B cell (primary cell): Measurements from ENCODE around the gene CEP89. TPM values are rescaled to one million over a fixed set of nuclear protein-coding genes. Genes with fewer than 3 reads are reported as not detected.
"Not testable (repeated sequence)": the region's sequence is repeated elsewhere in the genome, so short reads cannot be mapped to it uniquely, and the experiment has no call there.

Source experiments
- ATAC-seq: fragments of 200-7000 bp; cut with Tn5 transposase; one replicate; pipeline ENCODE4 v1.10.0; 2021; ENCODE audit warnings: low read depth, mild to moderate bottlenecking, moderate number of reproducible peaks, moderate library complexity
- CTCF ChIA-PET: fragments of 350-600 bp; sonication (Branson Sonifier 250); formaldehyde crosslinking; loops from one replicate; lab custom pipeline; 2021; ENCODE audit warnings: antibody characterized with exemption, inconsistent platforms; lab: Charles Lee
- POLR2A ChIA-PET: fragments of 350-600 bp; sonication (Branson Sonifier 250); formaldehyde crosslinking; loops from one replicate; lab custom pipeline; 2021; ENCODE audit warnings: antibody characterized with exemption; lab: Charles Lee
- DNase-seq: peaks from one replicate; pipeline ENCODE4 v3.0.0; 2013
- H2AFZ ChIP-seq: 2 replicates; pipeline ENCODE4 v1.6.1; 2012; ENCODE audit warnings: mild to moderate bottlenecking, low read depth, low read length; ENCODE audit not compliant: insufficient read depth, poor library complexity, severe bottlenecking
- H3K27ac ChIP-seq, 2 donors: 1 replicate in 1 of 2; 2 replicates in 1 of 2; pipeline ENCODE4 v1.5.1; 2012 to 2013; ENCODE audit warnings: low read length in 2 of 2, mild to moderate bottlenecking in 2 of 2, moderate library complexity in 1 of 2
- H3K27me3 ChIP-seq, 4 experiments: fragments of 200-600 bp in 1 of 4; sonication (generic) in 1 of 4; replicated peaks in 1 of 4; 1 replicate in 2 of 4; 2 replicates in 2 of 4; pipeline versions ENCODE4 v1.6.1 to v1.7.0; 2013 to 2016; ENCODE audit warnings: low read length in 3 of 4, mild to moderate bottlenecking in 2 of 4, mixed read lengths in 1 of 4, moderate library complexity in 1 of 4; ENCODE audit not compliant: insufficient read depth in 4 of 4, control insufficient read depth in 3 of 4; ENCODE audit errors: control extremely low read depth in 1 of 4
- H3K36me3 ChIP-seq, 2 experiments: replicated peaks in 1 of 2; 1 replicate in 1 of 2; 2 replicates in 1 of 2; pipeline versions ENCODE4 v1.6.1 to v1.7.1; 2013; ENCODE audit warnings: low read length in 1 of 2; ENCODE audit not compliant: insufficient read depth in 2 of 2, control insufficient read depth in 1 of 2; ENCODE audit errors: control extremely low read depth in 1 of 2, extremely low read depth in 1 of 2
- H3K4me1 ChIP-seq, 2 donors: fragments of 200-600 bp in 1 of 2; sonication (generic) in 1 of 2; 1 replicate in 1 of 2; 2 replicates in 1 of 2; pipeline versions ENCODE4 v1.5.1 to v1.6.1; 2013 to 2017; ENCODE audit warnings: low read length in 2 of 2; ENCODE audit not compliant: control insufficient read depth in 2 of 2, insufficient read depth in 2 of 2
- H3K4me2 ChIP-seq: replicated peaks from 2 replicates; pipeline ENCODE3; 2012; ENCODE audit warnings: mild to moderate bottlenecking, low read depth, low read length; ENCODE audit not compliant: poor library complexity, severe bottlenecking
- H3K4me3 ChIP-seq, 5 experiments: fragments of 200-600 bp in 1 of 5; sonication (generic) in 1 of 5; 1 replicate in 3 of 5; 2 replicates in 2 of 5; pipeline versions ENCODE4 v1.5.1 to v1.7.0; 2011 to 2016; ENCODE audit warnings: low read length in 4 of 5, mild to moderate bottlenecking in 4 of 5, low read depth in 2 of 5, control low read depth in 1 of 5, moderate library complexity in 1 of 5; ENCODE audit not compliant: insufficient read depth in 1 of 5; ENCODE audit errors: control extremely low read depth in 1 of 5, extremely low read depth in 1 of 5
- H3K79me2 ChIP-seq: fragments of 200-600 bp; sonication (generic); one replicate; pipeline ENCODE4 v1.6.0; 2016; ENCODE audit warnings: low read length; ENCODE audit not compliant: control insufficient read depth, insufficient read depth
- H3K9ac ChIP-seq: fragments of 200-600 bp; sonication (generic); 2 replicates; pipeline ENCODE4 v1.6.1; 2017; ENCODE audit warnings: mild to moderate bottlenecking, low read length, moderate library complexity
- H3K9me3 ChIP-seq, 3 donors: one replicate each; pipeline versions ENCODE4 v1.6.1 to v1.7.1; 2013; ENCODE audit warnings: low read length in 2 of 3; ENCODE audit not compliant: control insufficient read depth in 2 of 3, insufficient read depth in 1 of 3; ENCODE audit errors: control extremely low read depth in 1 of 3
- H4K20me1 ChIP-seq: 2 replicates; pipeline ENCODE4 v1.6.0; 2012; ENCODE audit warnings: mild to moderate bottlenecking, low read length; ENCODE audit not compliant: insufficient read depth, control insufficient read depth, poor library complexity, severe bottlenecking
- H3K27ac Mint-ChIP-seq: one replicate; pipeline ENCODE4 v1.8.0; 2021; ENCODE audit warnings: mixed read lengths
- H3K27me3 Mint-ChIP-seq: one replicate; pipeline ENCODE4 v1.8.0; 2021; ENCODE audit warnings: mixed read lengths
- H3K4me1 Mint-ChIP-seq: one replicate; pipeline ENCODE4 v1.8.0; 2021; ENCODE audit warnings: mixed read lengths
- H3K4me3 Mint-ChIP-seq: one replicate; pipeline ENCODE4 v1.8.0; 2021; ENCODE audit warnings: mixed read lengths
- H3K9me3 Mint-ChIP-seq: one replicate; pipeline ENCODE4 v1.8.0; 2022; ENCODE audit warnings: mixed read lengths; ENCODE audit not compliant: insufficient read depth
- EZH2 ChIP-seq: IDR thresholded peaks from 2 replicates; pipeline ENCODE4 v1.6.1; 2012; ENCODE audit warnings: borderline replicate concordance, low read depth, mild to moderate bottlenecking, moderate library complexity, low read length; ENCODE audit not compliant: insufficient read depth, poor library complexity, severe bottlenecking
- WGBS: methylation state at CpG from one replicate; pipeline ENCODE4 v1.1.5; 2013; ENCODE audit warnings: missing lambda C conversion rate; ENCODE audit not compliant: insufficient coverage; 5-methylcytosine and 5-hydroxymethylcytosine counted together
- intact Hi-C: fragments of 100-400 bp; cut with micrococcal nuclease; formaldehyde crosslinking; loops from one replicate; pipeline ENCODE4 v1.10.0; 2022
- polyA plus RNA-seq: library from polyadenylated mRNA; depleted of rRNA; stranded (reverse); fragments of >200 nt; gene quantifications from 2 replicates; pipeline ENCODE4 v1.2.3, GENCODE V29; 2012
- total RNA-seq, 2 donors: library from RNA; stranded (reverse); fragments of 120-200 nt in 1 of 2; gene quantifications; 1 replicate in 1 of 2; 2 replicates in 1 of 2; pipeline versions ENCODE4 v1.2.3 to v1.2.4, GENCODE V29; 2013 to 2022
- TF ChIP-seq, protein P1 (sequence below): fragments of 200-600 bp; IDR thresholded peaks from one replicate; pipeline ENCODE4 v1.8.0; 2022; ENCODE audit warnings: antibody characterized with exemption, mild to moderate bottlenecking

The CEP89 gene
- total and polyA plus RNA-seq, 2 donors (not counting 1 experiment from before 2014, with no cell fraction given), result 10.2 to 38.6 TPM

DNA sequence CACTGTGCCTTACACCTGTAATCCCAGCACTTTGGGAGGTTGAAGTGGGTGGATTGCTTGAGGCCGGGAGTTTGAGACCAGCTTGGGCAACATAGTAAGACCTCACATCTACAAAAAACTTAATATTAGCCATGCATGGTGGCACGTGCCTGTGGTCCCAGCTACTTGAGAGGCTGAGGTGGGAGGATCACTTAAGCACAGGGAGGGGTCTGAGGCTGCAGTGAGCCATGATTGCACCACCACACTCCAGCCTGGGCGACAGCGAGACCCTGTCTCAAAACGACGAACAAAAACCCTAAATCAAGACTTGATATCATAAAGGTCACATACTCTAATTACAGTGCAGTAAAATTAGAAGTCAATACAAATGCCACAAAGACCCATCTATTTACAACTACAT is 119.5 kb downstream of the CEP89 start:
- no peak overlapping the region for H3K4me3 Mint-ChIP-seq
- Histone ChIP-seq H3K4me1 (no peaks in the 10 kb centered on the region), H3K27ac (no peak overlapping the region), H4K20me1 (no peaks in the 10 kb centered on the region), H2AFZ (no peak overlapping the region), H3K27me3 (no peaks in the 10 kb centered on the region), H3K4me3 (no peak overlapping the region), H3K79me2 (no peaks in the 10 kb centered on the region), H3K36me3 (no peaks in the 10 kb centered on the region), H3K9ac (no peak overlapping the region), H3K9me3 (no peaks in the 10 kb centered on the region), H3K4me2 (no peak overlapping the region)
- no peaks in the 10 kb centered on the region for H3K9me3 Mint-ChIP-seq
- intact Hi-C loops, result no loop called here
- no peaks in the 10 kb centered on the region for H3K27me3 Mint-ChIP-seq
- CTCF ChIA-PET, result no interaction called here
- TF ChIP-seq, protein P1, sequence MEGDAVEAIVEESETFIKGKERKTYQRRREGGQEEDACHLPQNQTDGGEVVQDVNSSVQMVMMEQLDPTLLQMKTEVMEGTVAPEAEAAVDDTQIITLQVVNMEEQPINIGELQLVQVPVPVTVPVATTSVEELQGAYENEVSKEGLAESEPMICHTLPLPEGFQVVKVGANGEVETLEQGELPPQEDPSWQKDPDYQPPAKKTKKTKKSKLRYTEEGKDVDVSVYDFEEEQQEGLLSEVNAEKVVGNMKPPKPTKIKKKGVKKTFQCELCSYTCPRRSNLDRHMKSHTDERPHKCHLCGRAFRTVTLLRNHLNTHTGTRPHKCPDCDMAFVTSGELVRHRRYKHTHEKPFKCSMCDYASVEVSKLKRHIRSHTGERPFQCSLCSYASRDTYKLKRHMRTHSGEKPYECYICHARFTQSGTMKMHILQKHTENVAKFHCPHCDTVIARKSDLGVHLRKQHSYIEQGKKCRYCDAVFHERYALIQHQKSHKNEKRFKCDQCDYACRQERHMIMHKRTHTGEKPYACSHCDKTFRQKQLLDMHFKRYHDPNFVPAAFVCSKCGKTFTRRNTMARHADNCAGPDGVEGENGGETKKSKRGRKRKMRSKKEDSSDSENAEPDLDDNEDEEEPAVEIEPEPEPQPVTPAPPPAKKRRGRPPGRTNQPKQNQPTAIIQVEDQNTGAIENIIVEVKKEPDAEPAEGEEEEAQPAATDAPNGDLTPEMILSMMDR, result no peak
- TF ChIP-seq EZH2, result no peak
- no peak for ATAC-seq
- H3K27ac Mint-ChIP-seq, result no peak overlapping the region
- no peak for DNase-seq
- no CpG with 5 or more reads among the region's 6 CpGs for WGBS
- POLR2A ChIA-PET, result no interaction called here
- H3K4me1 Mint-ChIP-seq, result no peaks in the 10 kb centered on the region

DNA sequence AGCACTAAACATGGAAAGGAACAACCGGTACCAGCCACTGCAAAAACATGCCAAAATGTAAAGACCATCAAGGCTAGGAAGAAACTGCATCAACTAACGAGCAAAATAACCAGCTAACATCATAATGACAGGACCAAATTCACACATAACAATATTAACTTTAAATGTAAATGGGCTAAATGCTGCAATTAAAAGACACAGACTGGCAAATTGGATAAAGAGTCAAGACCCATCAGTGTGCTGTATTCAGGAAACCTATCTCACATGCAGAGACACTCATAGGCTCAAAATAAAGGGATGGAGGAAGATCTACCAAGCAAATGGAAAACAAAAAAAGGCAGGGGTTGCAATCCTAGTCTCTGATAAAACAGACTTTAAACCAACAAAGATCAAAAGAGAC is 123.7 kb downstream of the CEP89 start:
- H4K20me1 ChIP-seq, H3K9me3 Mint-ChIP-seq, H3K79me2 ChIP-seq, POLR2A ChIA-PET, DNase-seq, H3K27me3 Mint-ChIP-seq, intact Hi-C loops, CTCF ChIA-PET, H3K27ac ChIP-seq, H3K4me1 ChIP-seq, H2AFZ ChIP-seq, H3K27me3 ChIP-seq, ATAC-seq, H3K36me3 ChIP-seq, H3K4me3 Mint-ChIP-seq, H3K4me3 ChIP-seq, H3K4me1 Mint-ChIP-seq, H3K9ac ChIP-seq, H3K9me3 ChIP-seq, H3K27ac Mint-ChIP-seq, H3K4me2 ChIP-seq: not testable (repeated sequence)
- no CpG with 5 or more reads among the region's 2 CpGs for WGBS
